Measurements from ENCODE around the gene HDAC9.

GRCh38 chr7:18886832-18887231 lies 391.3 kb downstream of the HDAC9 start:
- TF ChIP-seq CTCF (IDR thresholded peaks at IDR 0.05) (no peak), POLR2A (IDR thresholded peaks at IDR 0.05) (no peak)
